Suprapubic skin (tissue), 3 donors: Measurements from ENCODE around the gene FHOD3.
"Not testable (repeated sequence)": the region's sequence is repeated elsewhere in the genome, so short reads cannot be mapped to it uniquely, and the experiment has no call there.

Source experiments
- POLR2A ChIP-seq, 2 donors: fragments of 450-650 bp; IDR thresholded peaks; one replicate each; pipeline ENCODE4 v1.6.1; 2017; ENCODE audit warnings: antibody characterized with exemption in 2 of 2, mild to moderate bottlenecking in 2 of 2, moderate library complexity in 2 of 2
- TF ChIP-seq, protein P1 (sequence below), 2 donors: fragments of 200-600 bp in 1 of 2; fragments of 450-650 bp in 1 of 2; sonication (generic) in 1 of 2; IDR thresholded peaks; one replicate each; pipeline ENCODE4 v1.5.1; 2016 to 2019; ENCODE audit warnings: antibody characterized with exemption in 2 of 2, mild to moderate bottlenecking in 1 of 2, moderate library complexity in 1 of 2

DNA sequence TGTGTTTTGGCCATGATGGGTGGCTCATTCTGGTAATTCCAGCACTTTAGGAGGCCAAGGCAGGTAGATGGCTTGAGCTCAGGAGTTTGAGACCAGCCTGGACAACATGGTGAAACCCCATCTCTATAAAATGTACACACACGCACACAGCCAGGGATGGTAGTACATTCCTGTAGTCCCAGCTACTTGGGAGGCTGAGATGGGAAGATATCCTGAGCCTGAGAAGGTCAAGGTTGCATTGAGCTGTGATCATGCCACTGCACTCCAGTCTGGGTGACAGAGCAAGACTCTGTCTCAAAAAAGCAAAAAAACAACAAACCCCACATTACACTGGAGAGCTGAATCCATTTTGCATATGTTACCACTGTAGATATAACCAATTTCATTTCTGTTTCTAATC, 423.8 kb downstream of the FHOD3 start:
- TF ChIP-seq, protein P1, sequence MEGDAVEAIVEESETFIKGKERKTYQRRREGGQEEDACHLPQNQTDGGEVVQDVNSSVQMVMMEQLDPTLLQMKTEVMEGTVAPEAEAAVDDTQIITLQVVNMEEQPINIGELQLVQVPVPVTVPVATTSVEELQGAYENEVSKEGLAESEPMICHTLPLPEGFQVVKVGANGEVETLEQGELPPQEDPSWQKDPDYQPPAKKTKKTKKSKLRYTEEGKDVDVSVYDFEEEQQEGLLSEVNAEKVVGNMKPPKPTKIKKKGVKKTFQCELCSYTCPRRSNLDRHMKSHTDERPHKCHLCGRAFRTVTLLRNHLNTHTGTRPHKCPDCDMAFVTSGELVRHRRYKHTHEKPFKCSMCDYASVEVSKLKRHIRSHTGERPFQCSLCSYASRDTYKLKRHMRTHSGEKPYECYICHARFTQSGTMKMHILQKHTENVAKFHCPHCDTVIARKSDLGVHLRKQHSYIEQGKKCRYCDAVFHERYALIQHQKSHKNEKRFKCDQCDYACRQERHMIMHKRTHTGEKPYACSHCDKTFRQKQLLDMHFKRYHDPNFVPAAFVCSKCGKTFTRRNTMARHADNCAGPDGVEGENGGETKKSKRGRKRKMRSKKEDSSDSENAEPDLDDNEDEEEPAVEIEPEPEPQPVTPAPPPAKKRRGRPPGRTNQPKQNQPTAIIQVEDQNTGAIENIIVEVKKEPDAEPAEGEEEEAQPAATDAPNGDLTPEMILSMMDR (IDR thresholded peaks at IDR 0.05) = not testable (repeated sequence)
- TF ChIP-seq POLR2A (IDR thresholded peaks at IDR 0.05) = not testable (repeated sequence)
